Endodermal cell (in vitro differentiated cells): ENCODE measurements around the gene PLEKHM3. TPM values are rescaled to one million over a fixed set of nuclear protein-coding genes. Genes with fewer than 3 reads are reported as not detected.

Experiments
- DNase-seq: peaks from one replicate; pipeline ENCODE4 v3.0.0-alpha.2; 2017
- H3K27ac ChIP-seq: 2 replicates; pipeline ENCODE4 v1.5.1; 2013; ENCODE audit warnings: mild to moderate bottlenecking, low read depth, low read length, moderate library complexity
- H3K27me3 ChIP-seq: 2 replicates; pipeline ENCODE4 v1.6.1; 2013; ENCODE audit warnings: mild to moderate bottlenecking, low read length, moderate library complexity; ENCODE audit not compliant: insufficient read depth, control insufficient read depth, poor library complexity, severe bottlenecking
- H3K36me3 ChIP-seq: 2 replicates; pipeline ENCODE4 v1.7.0; 2013; ENCODE audit warnings: mild to moderate bottlenecking, low read length, moderate library complexity; ENCODE audit not compliant: control insufficient read depth, insufficient read depth
- H3K4me1 ChIP-seq: one replicate; pipeline ENCODE4 v1.7.0; 2013; ENCODE audit warnings: low read length; ENCODE audit not compliant: control insufficient read depth, insufficient read depth
- H3K4me3 ChIP-seq: 2 replicates; pipeline ENCODE4 v1.5.1; 2013; ENCODE audit warnings: mild to moderate bottlenecking, low read length, moderate library complexity
- H3K9ac ChIP-seq: 2 replicates; pipeline ENCODE4 v1.6.1; 2013; ENCODE audit warnings: mild to moderate bottlenecking, low read length, moderate library complexity; ENCODE audit not compliant: poor library complexity, severe bottlenecking; ENCODE audit errors: extremely low read depth
- H3K9me3 ChIP-seq: 2 replicates; pipeline ENCODE4 v1.6.1; 2013; ENCODE audit warnings: mild to moderate bottlenecking, low read length, moderate library complexity; ENCODE audit not compliant: control insufficient read depth
- H3K27ac Mint-ChIP-seq: 2 replicates; pipeline ENCODE4 v1.8.0; 2020; ENCODE audit warnings: mixed read lengths
- H3K27me3 Mint-ChIP-seq: 2 replicates; pipeline ENCODE4 v1.8.0; 2021; ENCODE audit warnings: mild to moderate bottlenecking, mixed read lengths; ENCODE audit not compliant: insufficient read depth
- H3K36me3 Mint-ChIP-seq: 2 replicates; pipeline ENCODE4 v1.8.0; 2020; ENCODE audit warnings: low read depth, mixed read lengths
- H3K4me1 Mint-ChIP-seq: 2 replicates; pipeline ENCODE4 v1.8.0; 2020; ENCODE audit warnings: mixed read lengths
- H3K4me3 Mint-ChIP-seq: 2 replicates; pipeline ENCODE4 v1.8.0; 2020; ENCODE audit warnings: mild to moderate bottlenecking, moderate library complexity, mixed read lengths
- H3K9me3 Mint-ChIP-seq: 2 replicates; pipeline ENCODE4 v1.8.0; 2020; ENCODE audit warnings: mild to moderate bottlenecking, mixed read lengths
- CTCF ChIP-seq: fragments of 200-600 bp; sonication (generic); conservative IDR thresholded peaks from 2 replicates; pipeline ENCODE4 v1.5.0; 2021; ENCODE audit warnings: antibody characterized with exemption, mild to moderate bottlenecking
- WGBS, 2 experiments: methylation state at CpG; one replicate each; pipeline versions ENCODE4 v1.1.5 to v1.1.7; 2013; ENCODE audit warnings: missing lambda C conversion rate in 2 of 2, mixed read lengths in 1 of 2; ENCODE audit not compliant: insufficient coverage in 1 of 2, insufficient read length in 1 of 2; 5-methylcytosine and 5-hydroxymethylcytosine counted together
- total RNA-seq, 2 donors: library from RNA; stranded (reverse); fragmentation: NEBNext Ultra II Directional in 1 of 2; extraction: Animal tissue kit (Norgen Biotek cat#: 25700) in 1 of 2; gene quantifications; 2 replicates in 1 of 2; 3 replicates in 1 of 2; pipeline ENCODE4 v1.2.1, GENCODE V29; 2021

PLEKHM3 gene
- total RNA-seq, 2 donors from 2014 or later: 13.3 to 17.9 TPM

DNA sequence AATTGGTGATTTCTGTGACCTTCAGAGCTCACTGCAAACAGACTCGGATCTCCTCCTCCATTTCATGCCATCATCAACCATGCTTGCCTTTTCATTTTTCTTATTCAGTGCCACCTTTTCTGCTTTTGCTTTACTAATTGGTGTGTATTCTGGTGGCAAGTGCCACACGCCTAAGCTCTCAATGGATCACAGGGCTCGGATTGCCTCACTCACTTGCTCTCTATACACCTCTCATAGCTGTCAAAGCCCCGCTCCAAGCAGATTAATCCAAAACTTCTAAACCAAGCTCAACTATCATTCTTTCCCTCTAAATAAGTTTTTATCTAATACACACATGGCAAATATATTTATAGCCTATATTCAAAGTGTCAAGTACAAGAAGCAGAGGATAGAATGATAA, 86.4 kb downstream of the PLEKHM3 start:
- Histone ChIP-seq H3K27me3 (no peaks in the 10 kb centered on the region), H3K27ac (no peak overlapping the region), H3K4me3 (no peak overlapping the region), H3K36me3 (peaks cover 4% of the 10 kb centered on the region), H3K9ac (no peak overlapping the region), H3K4me1 (peaks cover 10% of the 10 kb centered on the region), H3K9me3 (no peaks in the 10 kb centered on the region)
- WGBS, 2 experiments: 92 to 100% methylated on average over 4 of the region's 4 CpGs
- TF ChIP-seq CTCF: no peak
- peaks cover 11% of the 10 kb centered on the region for H3K36me3 Mint-ChIP-seq
- H3K27me3 Mint-ChIP-seq: peaks cover 1% of the 10 kb centered on the region
- no peak for DNase-seq
- H3K4me3 Mint-ChIP-seq: no peak overlapping the region
- no peak overlapping the region for H3K27ac Mint-ChIP-seq
- no peaks in the 10 kb centered on the region for H3K9me3 Mint-ChIP-seq
- H3K4me1 Mint-ChIP-seq: peaks cover 35% of the 10 kb centered on the region

- Histone ChIP-seq H3K4me3 (no peak overlapping the region), H3K27me3 (no peaks in the 10 kb centered on the region), H3K9me3 (no peaks in the 10 kb centered on the region), H3K36me3 (peaks cover 4% of the 10 kb centered on the region), H3K4me1 (peaks cover 10% of the 10 kb centered on the region), H3K27ac (no peak overlapping the region), H3K9ac (no peak overlapping the region)
- Mint-ChIP-seq H3K36me3 (peaks cover 10% of the 10 kb centered on the region), H3K27ac (no peak overlapping the region), H3K4me3 (no peak overlapping the region), H3K9me3 (no peaks in the 10 kb centered on the region), H3K27me3 (no peaks in the 10 kb centered on the region), H3K4me1 (peaks cover 37% of the 10 kb centered on the region)
- DNase-seq: no peak
- WGBS, 2 experiments: 79 to 96% methylated on average over 2 to 4 of the region's 4 CpGs
- TF ChIP-seq CTCF: no peak
These were observed 86.9 kb downstream of the PLEKHM3 start for GRCh38 chr2:207938415-207938814.

DNA sequence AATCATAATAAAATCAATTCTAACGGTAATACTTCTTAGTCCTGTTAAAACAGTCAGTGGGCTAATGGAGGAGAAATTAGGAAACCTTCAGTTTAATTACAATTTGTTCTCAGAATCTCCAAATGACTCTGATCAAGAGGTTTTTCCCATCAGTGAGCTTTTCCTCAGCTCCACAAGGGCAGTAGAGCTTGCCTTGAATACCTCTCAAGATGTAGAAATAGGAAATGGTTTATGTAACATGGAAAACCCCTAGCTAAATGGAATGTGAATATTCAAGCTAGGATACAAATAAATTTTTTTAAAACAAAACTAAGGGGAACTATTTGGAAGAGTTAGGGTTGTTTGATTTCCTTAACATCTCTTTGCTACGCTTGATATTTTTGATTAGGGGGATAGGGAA, 87.5 kb downstream of the PLEKHM3 start:
- TF ChIP-seq CTCF: no peak
- H3K27me3 Mint-ChIP-seq: no peaks in the 10 kb centered on the region
- no peak overlapping the region for H3K27ac Mint-ChIP-seq
- no peak overlapping the region for H3K4me3 ChIP-seq
- peaks cover 8% of the 10 kb centered on the region for H3K36me3 Mint-ChIP-seq
- H3K4me3 Mint-ChIP-seq: no peak overlapping the region
- H3K27ac ChIP-seq: no peak overlapping the region
- peaks cover 10% of the 10 kb centered on the region for H3K4me1 ChIP-seq
- no peak for DNase-seq
- peaks cover 39% of the 10 kb centered on the region for H3K4me1 Mint-ChIP-seq
- WGBS, 2 experiments: 91 to 100% methylated on average over 1 to 2 of the region's 2 CpGs
- H3K9ac ChIP-seq: no peak overlapping the region
- H3K27me3 ChIP-seq: no peaks in the 10 kb centered on the region
- H3K9me3 Mint-ChIP-seq: no peaks in the 10 kb centered on the region
- H3K9me3 ChIP-seq: no peaks in the 10 kb centered on the region
- no peaks in the 10 kb centered on the region for H3K36me3 ChIP-seq
